Inflammatory macrophage treated with lipopolysaccharide for 4 hours (primary cell): ENCODE data around the gene PALLD.

Source experiments
- DNase-seq: peaks from one replicate; pipeline ENCODE4 v3.0.0-alpha.2; 2020

Gene PALLD

GRCh38 chr4:168648929-168649328 is 152.1 kb downstream of the PALLD start:
- no peak for DNase-seq

GRCh38 chr4:168651374-168651773 is 154.5 kb downstream of the PALLD start:
- no peak for DNase-seq

GRCh38 chr4:168651864-168652263 is 155.0 kb downstream of the PALLD start:
- DNase-seq, result no peak

GRCh38 chr4:168652755-168653154 is 155.9 kb downstream of the PALLD start:
- DNase-seq, result no peak

GRCh38 chr4:168654104-168654847 is 157.4 kb downstream of the PALLD start:
- DNase-seq, result no peak

- DNase-seq, result no peak
Observed at GRCh38 chr4:168654848-168655174, 158.0 kb downstream of the PALLD start.

- no peak for DNase-seq
Observed at GRCh38 chr4:168655182-168655581, 158.3 kb downstream of the PALLD start.

GRCh38 chr4:168656055-168656660 is 159.3 kb downstream of the PALLD start:
- DNase-seq, result peak; percentile 13

GRCh38 chr4:168656946-168657473 is 160.2 kb downstream of the PALLD start:
- no peak for DNase-seq

GRCh38 chr4:168658751-168659150 is 161.9 kb downstream of the PALLD start:
- no peak for DNase-seq

GRCh38 chr4:168659741-168660465 is 163.1 kb downstream of the PALLD start:
- DNase-seq, result no peak

GRCh38 chr4:168662297-168662984 is 165.6 kb downstream of the PALLD start:
- DNase-seq, result no peak

GRCh38 chr4:168664242-168664891 is 167.5 kb downstream of the PALLD start:
- no peak for DNase-seq

- no peak for DNase-seq
Observed at GRCh38 chr4:168666531-168666930, 169.7 kb downstream of the PALLD start.

GRCh38 chr4:168667376-168667775 is 170.5 kb downstream of the PALLD start:
- DNase-seq, result no peak

- DNase-seq, result no peak
Observed at GRCh38 chr4:168667921-168668320, 171.1 kb downstream of the PALLD start.

GRCh38 chr4:168673476-168673875 is 176.6 kb downstream of the PALLD start:
- DNase-seq, result no peak

- no peak for DNase-seq
Observed at GRCh38 chr4:168674077-168674747, 177.4 kb downstream of the PALLD start.

GRCh38 chr4:168674866-168675265 is 178.0 kb downstream of the PALLD start:
- DNase-seq, result no peak

- DNase-seq, result no peak
Observed at GRCh38 chr4:168677063-168677462, 180.2 kb downstream of the PALLD start.

- no peak for DNase-seq
Observed at GRCh38 chr4:168677879-168678278, 181.0 kb downstream of the PALLD start.

- DNase-seq, result no peak
Observed at GRCh38 chr4:168678751-168679366, 182.0 kb downstream of the PALLD start.
